ENCODE measurements around the gene LPO.

The LPO gene

GRCh38 chr17:58264407-58265103 lies 26.2 kb downstream of the LPO start:
- no peak for DNase-seq

GRCh38 chr17:58265271-58265670 lies 26.9 kb downstream of the LPO start:
- DNase-seq: no peak

- no peak for DNase-seq
These were observed 27.8 kb downstream of the LPO start for GRCh38 chr17:58265902-58266875.

- DNase-seq: no peak
These were observed 29.3 kb downstream of the LPO start for GRCh38 chr17:58267347-58268324.

- no peak for DNase-seq
These were observed 29.9 kb downstream of the LPO start for GRCh38 chr17:58268326-58268725.

GRCh38 chr17:58268774-58269556 lies 30.6 kb downstream of the LPO start:
- no peak for DNase-seq

- no peak for DNase-seq
These were observed 31.3 kb downstream of the LPO start for GRCh38 chr17:58269557-58270291.

GRCh38 chr17:58270476-58271215 lies 32.3 kb downstream of the LPO start:
- no peak for DNase-seq

GRCh38 chr17:58271216-58271931 lies 33.0 kb downstream of the LPO start:
- DNase-seq: no peak

GRCh38 chr17:58272367-58273280 lies 34.2 kb downstream of the LPO start:
- DNase-seq: no peak

- DNase-seq: no peak
These were observed 35.2 kb downstream of the LPO start for GRCh38 chr17:58273453-58274104.

GRCh38 chr17:58275417-58275816 lies 37.0 kb downstream of the LPO start:
- DNase-seq: no peak

- no peak for DNase-seq
These were observed 38.0 kb downstream of the LPO start for GRCh38 chr17:58276423-58276822.

GRCh38 chr17:58277107-58277801 lies 38.9 kb downstream of the LPO start:
- no peak for DNase-seq

GRCh38 chr17:58277802-58278595 lies 39.6 kb downstream of the LPO start:
- DNase-seq: no peak

- DNase-seq: no peak
These were observed 40.3 kb downstream of the LPO start for GRCh38 chr17:58278661-58279015.

Data from hippocampal formation (tissue), 2 donors.